Gastrocnemius medialis (tissue), 4 donors: ENCODE measurements around the gene HDGFL2.

Experiments
- CTCF ChIP-seq, 5 experiments: fragments of 450-650 bp in 3 of 5; fragments of 200-600 bp in 2 of 5; sonication (generic) in 2 of 5; IDR thresholded peaks in 4 of 5; conservative IDR thresholded peaks in 1 of 5; 1 replicate in 4 of 5; 2 replicates in 1 of 5; pipeline ENCODE4 v1.5.1; 2016 to 2019; ENCODE audit warnings: antibody characterized with exemption in 5 of 5, mild to moderate bottlenecking in 3 of 5, moderate library complexity in 3 of 5
- POLR2A ChIP-seq, 2 donors: fragments of 450-650 bp; IDR thresholded peaks; one replicate each; pipeline ENCODE4 v1.6.1; 2017; ENCODE audit warnings: antibody characterized with exemption in 2 of 2, mild to moderate bottlenecking in 2 of 2, moderate library complexity in 2 of 2

- TF ChIP-seq POLR2A (IDR thresholded peaks at IDR 0.05) (no peak), CTCF (IDR thresholded peaks at IDR 0.05 in 4 of 5, conservative IDR thresholded peaks at IDR 0.05 in 1 of 5) (no peak)
These were observed 39.4 kb downstream of the HDGFL2 start for GRCh38 chr19:4511300-4512054.
